Measurements from ENCODE around the gene CRACR2A.

Gene CRACR2A

GRCh38 chr12:3751151-3752095 lies 1.5 kb downstream of the CRACR2A start:
- DNase-seq, result no peak

- DNase-seq, result no peak
These were observed 2.3 kb downstream of the CRACR2A start for GRCh38 chr12:3750616-3751015.

GRCh38 chr12:3748620-3749019 lies 4.3 kb downstream of the CRACR2A start:
- no peak for DNase-seq

- DNase-seq, result no peak
These were observed 4.8 kb downstream of the CRACR2A start for GRCh38 chr12:3747976-3748619.

GRCh38 chr12:3747543-3747942 lies 5.4 kb downstream of the CRACR2A start:
- DNase-seq, result no peak

GRCh38 chr12:3746758-3747157 lies 6.2 kb downstream of the CRACR2A start:
- DNase-seq, result no peak

- no peak for DNase-seq
These were observed 7.8 kb downstream of the CRACR2A start for GRCh38 chr12:3745152-3745551.

- no peak for DNase-seq
These were observed 8.5 kb downstream of the CRACR2A start for GRCh38 chr12:3744229-3744901.

- DNase-seq, result no peak
These were observed 9.1 kb downstream of the CRACR2A start for GRCh38 chr12:3743803-3744202.

GRCh38 chr12:3741882-3742672 lies 10.8 kb downstream of the CRACR2A start:
- DNase-seq, result no peak

GRCh38 chr12:3740480-3741231 lies 12.3 kb downstream of the CRACR2A start:
- no peak for DNase-seq

GRCh38 chr12:3735432-3735831 lies 17.5 kb downstream of the CRACR2A start:
- no peak for DNase-seq

- DNase-seq, result no peak
These were observed 20.0 kb downstream of the CRACR2A start for GRCh38 chr12:3732901-3733300.

GRCh38 chr12:3730111-3730510 lies 22.8 kb downstream of the CRACR2A start:
- no peak for DNase-seq

- DNase-seq, result no peak
These were observed 24.2 kb downstream of the CRACR2A start for GRCh38 chr12:3728686-3729085.

- DNase-seq, result no peak
These were observed 24.9 kb downstream of the CRACR2A start for GRCh38 chr12:3727877-3728632.

GRCh38 chr12:3727354-3727753 lies 25.6 kb downstream of the CRACR2A start:
- DNase-seq, result no peak

GRCh38 chr12:3726456-3726855 lies 26.5 kb downstream of the CRACR2A start:
- no peak for DNase-seq

GRCh38 chr12:3725388-3726115 lies 27.4 kb downstream of the CRACR2A start:
- no peak for DNase-seq

Data from cortex of kidney (tissue), 1 donor.